GM19023 (cell line): Measurements from ENCODE around the gene GRID1.

ENCODE experiments used
- ATAC-seq: cut with Tn5 transposase; IDR thresholded peaks from one replicate; pipeline ENCODE4 v1.9.1; 2021; ENCODE audit warnings: mild to moderate bottlenecking, moderate library complexity; ENCODE audit not compliant: unreplicated experiment

The GRID1 gene

GRCh38 chr10:85920311-85920710 lies 446.3 kb downstream of the GRID1 start:
- ATAC-seq, result no peak

GRCh38 chr10:85919491-85920021 lies 447.0 kb downstream of the GRID1 start:
- no peak for ATAC-seq

GRCh38 chr10:85918371-85918770 lies 448.2 kb downstream of the GRID1 start:
- ATAC-seq, result no peak

GRCh38 chr10:85917601-85918000 lies 449.0 kb downstream of the GRID1 start:
- ATAC-seq, result no peak

- ATAC-seq, result no peak
Observed at GRCh38 chr10:85916994-85917573, 449.5 kb downstream of the GRID1 start.

- no peak for ATAC-seq
Observed at GRCh38 chr10:85916286-85916685, 450.3 kb downstream of the GRID1 start.

- ATAC-seq, result no peak
Observed at GRCh38 chr10:85915245-85915846, 451.2 kb downstream of the GRID1 start.

GRCh38 chr10:85914720-85915119 lies 451.9 kb downstream of the GRID1 start:
- no peak for ATAC-seq

- ATAC-seq, result no peak
Observed at GRCh38 chr10:85908462-85908861, 458.1 kb downstream of the GRID1 start.

GRCh38 chr10:85902051-85902450 lies 464.5 kb downstream of the GRID1 start:
- ATAC-seq, result no peak

- ATAC-seq, result no peak
Observed at GRCh38 chr10:85901599-85901998, 465.0 kb downstream of the GRID1 start.

- no peak for ATAC-seq
Observed at GRCh38 chr10:85900487-85900886, 466.1 kb downstream of the GRID1 start.

GRCh38 chr10:85900061-85900460 lies 466.5 kb downstream of the GRID1 start:
- no peak for ATAC-seq

GRCh38 chr10:85891472-85891871 lies 475.1 kb downstream of the GRID1 start:
- ATAC-seq, result no peak

GRCh38 chr10:85888559-85888958 lies 478.0 kb downstream of the GRID1 start:
- no peak for ATAC-seq

GRCh38 chr10:85888004-85888403 lies 478.6 kb downstream of the GRID1 start:
- ATAC-seq, result no peak

- ATAC-seq, result no peak
Observed at GRCh38 chr10:85874208-85874607, 492.4 kb downstream of the GRID1 start.

GRCh38 chr10:85873063-85873462 lies 493.5 kb downstream of the GRID1 start:
- no peak for ATAC-seq

GRCh38 chr10:85868627-85869499 lies 497.7 kb downstream of the GRID1 start:
- no peak for ATAC-seq

GRCh38 chr10:85864868-85865526 lies 501.6 kb downstream of the GRID1 start:
- ATAC-seq, result no peak

- ATAC-seq, result no peak
Observed at GRCh38 chr10:85864173-85864549, 502.4 kb downstream of the GRID1 start.
